ENCODE measurements around the gene ZNF74. TPM values are rescaled to one million over a fixed set of nuclear protein-coding genes. Genes with fewer than 3 reads are reported as not detected.

The ZNF74 gene
- total RNA-seq, 4 donors from 2014 or later, result 9.6 to 20.0 (median 15.0) TPM

GRCh38 chr22:20442485-20443284, 48.7 kb downstream of the ZNF74 start:
- no peak for DNase-seq (ENCODE audit: extremely low spot score)
- H3K4me1 ChIP-seq, result peaks cover 8 to 22% (median 17%) of the 10 kb centered on the region in 4 donors
- H3K9me3 ChIP-seq, result no peaks in the 10 kb centered on the region
- no peak overlapping the region for H3K27ac ChIP-seq (replicated peaks in 1 of 4)
- no peak for TF ChIP-seq POLR2A (IDR thresholded peaks at IDR 0.05; ENCODE audit: low read depth)
- TF ChIP-seq POLR2AphosphoS5 (IDR thresholded peaks at IDR 0.05), result no peak
- TF ChIP-seq EP300 (IDR thresholded peaks at IDR 0.05), result no peak
- TF ChIP-seq CTCF (IDR thresholded peaks at IDR 0.05), result no peak
- H3K4me3 ChIP-seq, result no peak overlapping the region
- 70% methylated on average over 6 of the region's 7 CpGs for WGBS
- H3K36me3 ChIP-seq, result peaks cover 28 to 55% (median 47%) of the 10 kb centered on the region in 4 donors
- intact Hi-C loops (cut with DNase I), result no loop called here
- no peaks in the 10 kb centered on the region for H3K27me3 ChIP-seq

GRCh38 chr22:20444325-20444724, 50.4 kb downstream of the ZNF74 start:
- H3K36me3 ChIP-seq, result peaks cover 28 to 55% (median 47%) of the 10 kb centered on the region in 4 donors
- no peak overlapping the region for H3K4me3 ChIP-seq
- H3K27ac ChIP-seq (replicated peaks in 1 of 4), result no peak overlapping the region
- intact Hi-C loops (cut with DNase I), result no loop called here
- WGBS, result 91% methylated on average over 4 of the region's 4 CpGs
- peaks cover 0 to 6% (median 2%) of the 10 kb centered on the region in 4 donors for H3K4me1 ChIP-seq
- H3K27me3 ChIP-seq, result no peaks in the 10 kb centered on the region
- no peak for DNase-seq (ENCODE audit: extremely low spot score)
- TF ChIP-seq CTCF (IDR thresholded peaks at IDR 0.05) (no peak), POLR2A (IDR thresholded peaks at IDR 0.05; ENCODE audit: low read depth) (no peak), EP300 (IDR thresholded peaks at IDR 0.05) (no peak), POLR2AphosphoS5 (IDR thresholded peaks at IDR 0.05) (no peak)
- H3K9me3 ChIP-seq, result no peaks in the 10 kb centered on the region

GRCh38 chr22:20446383-20446970, 52.5 kb downstream of the ZNF74 start:
- peaks cover 0 to 5% (median 0%) of the 10 kb centered on the region in 4 donors for H3K4me1 ChIP-seq
- H3K4me3 ChIP-seq, result no peak overlapping the region
- intact Hi-C loops (cut with DNase I), result no loop called here
- H3K27me3 ChIP-seq, result no peaks in the 10 kb centered on the region
- TF ChIP-seq POLR2A (IDR thresholded peaks at IDR 0.05; ENCODE audit: low read depth) (no peak), EP300 (IDR thresholded peaks at IDR 0.05) (no peak), POLR2AphosphoS5 (IDR thresholded peaks at IDR 0.05) (no peak), CTCF (IDR thresholded peaks at IDR 0.05) (no peak)
- peaks cover 28 to 73% (median 51%) of the 10 kb centered on the region in 4 donors for H3K36me3 ChIP-seq
- WGBS, result 90% methylated on average over 20 of the region's 21 CpGs
- no peak overlapping the region for H3K27ac ChIP-seq (replicated peaks in 1 of 4)
- no peak for DNase-seq (ENCODE audit: extremely low spot score)
- no peaks in the 10 kb centered on the region for H3K9me3 ChIP-seq

GRCh38 chr22:20448630-20449029, 54.7 kb downstream of the ZNF74 start:
- Histone ChIP-seq H3K27ac (replicated peaks in 1 of 4) (no peak overlapping the region), H3K9me3 (no peaks in the 10 kb centered on the region), H3K36me3 (peaks cover 24 to 70% (median 34%) of the 10 kb centered on the region in 4 donors), H3K4me3 (no peak overlapping the region), H3K4me1 (no peaks in the 10 kb centered on the region), H3K27me3 (no peaks in the 10 kb centered on the region)
- no peak for DNase-seq (ENCODE audit: extremely low spot score)
- intact Hi-C loops (cut with DNase I), result no loop called here
- whole genome bisulfite sequencing, result 90% methylated on average over 5 of the region's 5 CpGs
- TF ChIP-seq POLR2AphosphoS5 (IDR thresholded peaks at IDR 0.05) (no peak), EP300 (IDR thresholded peaks at IDR 0.05) (no peak), CTCF (IDR thresholded peaks at IDR 0.05) (no peak), POLR2A (IDR thresholded peaks at IDR 0.05; ENCODE audit: low read depth) (no peak)
